ENCODE measurements around the gene DMRTC2. TPM values are rescaled to one million over a fixed set of nuclear protein-coding genes. Genes with fewer than 3 reads are reported as not detected.
A peak's percentile ranks its signal among the peaks of the same experiment; 100 is the strongest.

The DMRTC2 gene
- total RNA-seq (2021; fragmentation: NEBNext Ultra II Directional; extraction: Animal tissue kit (Norgen Biotek cat#: 25700)), result not detected in 2 replicates
- not detected in 2 replicates for polyA plus RNA-seq (2011; rRNA removed)
- polyA plus RNA-seq (2011; cell fraction: cytosol; rRNA removed), result not detected
- not detected for polyA plus RNA-seq (2011; cell fraction: nucleus; rRNA removed)
- not detected in 4 replicates for polyA plus RNA-seq (2012, experiment 1 of 2)
- polyA plus RNA-seq (2012, experiment 2 of 2), result not detected
- 0.04 TPM for polyA plus RNA-seq (2013, experiment 1 of 2)
- not detected for polyA plus RNA-seq (2013, experiment 2 of 2)
- polyA minus RNA-seq (2011; rRNA and poly(A)+ RNA removed), result not detected in 2 replicates
- not detected for polyA minus RNA-seq (2011; cell fraction: cytosol; rRNA and poly(A)+ RNA removed)
- polyA minus RNA-seq (2011; cell fraction: nucleus; rRNA and poly(A)+ RNA removed), result not detected
- long read RNA-seq, experiment 1, result 0 reads
- long read RNA-seq, experiment 2, result 0 reads

GRCh38 chr19:41845001-41845050, at the start of gene DMRTC2:
Gene DMRTC2, plus strand, starts transcription at chr19:41845042. Its CDS starts 2,387 bp downstream, at chr19:41847429.
- no peak within 1 kb of the TSS for H2BK20ac ChIP-seq (ENCODE audit: low read length)
- POLR2A ChIA-PET (ENCODE audit: partially characterized antibody), result no interaction called here
- H3K27ac ChIP-seq (ENCODE audit: low read depth, low read length), result no peak within 1 kb of the TSS
- CTCF ChIA-PET (ENCODE audit: partially characterized antibody), result no interaction called here
- H2BK120ac ChIP-seq (replicated peaks; ENCODE audit: low read depth, low read length), result no peak within 1 kb of the TSS
- H3K27me3 ChIP-seq (replicated peaks in 1 of 4; ENCODE audit: control insufficient read depth in 3 of 4, extremely low read depth in 1 of 4, insufficient read depth in 3 of 4, low read length in 3 of 4), result no peaks in the 10 kb centered on the region; a peak in 1 of 7 replicates
- no peaks in the 10 kb centered on the region for H4K20me1 ChIP-seq (replicated peaks in 1 of 2; ENCODE audit: control insufficient read depth in 1 of 2, insufficient read depth in 2 of 2, low read length in 2 of 2)
- no peak within 1 kb of the TSS for H3K14ac ChIP-seq (ENCODE audit: insufficient read length)
- no peak within 1 kb of the TSS for H2AFZ ChIP-seq (ENCODE audit: low read length)
- no peak within 1 kb of the TSS for H4K91ac ChIP-seq (replicated peaks; ENCODE audit: insufficient read length, low read length)
- no peak within 1 kb of the TSS for H3K9ac ChIP-seq (replicated peaks in 1 of 4; ENCODE audit: extremely low read depth in 1 of 4, low read depth in 3 of 4, low read length in 3 of 4)
- H2AK5ac ChIP-seq (ENCODE audit: low read depth, low read length), result 0 out of 2 replicates have a peak within 1 kb of the TSS, but pooled peaks have one; percentile 65
- WGBS, 2 experiments (ENCODE audit: extremely low coverage in 1 of 2, insufficient coverage in 1 of 2, insufficient read length in 1 of 2, insufficient replicate concordance in 2 of 2, low coverage in 1 of 2, low lambda C conversion rate in 2 of 2, missing lambda C conversion rate in 1 of 2), result 87% methylated on average over 3 of the region's 3 CpGs; no CpG with 5 or more reads in 1 of the 2 experiments
- H3K4me2 ChIP-seq (ENCODE audit: insufficient read depth in 1 of 2, low read depth in 2 of 2, low read length in 2 of 2), result no peak within 1 kb of the TSS
- peaks cover 4 to 30% of the 10 kb centered on the region in 2 experiments; a peak in 3 of 4 replicates for H3K9me3 ChIP-seq (ENCODE audit: insufficient read depth in 2 of 2, low read depth in 1 of 2, low read length in 1 of 2)
- H3K79me2 ChIP-seq (ENCODE audit: control insufficient read depth in 1 of 2, insufficient read depth in 2 of 2, low read length in 2 of 2), result no peaks in the 10 kb centered on the region
- no peaks in the 10 kb centered on the region for H3K79me1 ChIP-seq (ENCODE audit: low read depth, low read length)
- H2BK15ac ChIP-seq (ENCODE audit: low read length), result no peak within 1 kb of the TSS
- H3K4ac ChIP-seq (replicated peaks; ENCODE audit: insufficient read length, low read depth, low read length), result no peak within 1 kb of the TSS
- no peaks in the 10 kb centered on the region; a peak in 1 of 7 replicates for H3K4me1 ChIP-seq (replicated peaks in 1 of 4; ENCODE audit: control insufficient read depth in 3 of 4, insufficient read depth in 4 of 4, low read length in 3 of 4)
- FAIRE-seq, result no peak
- H2BK12ac ChIP-seq (ENCODE audit: low read depth, low read length), result no peak within 1 kb of the TSS
- no peak within 1 kb of the TSS; the same call in 1 of the 2 replicates for H4K8ac ChIP-seq (ENCODE audit: extremely low read depth, insufficient read depth, low read length)
- no peak within 1 kb of the TSS for H3K56ac ChIP-seq (replicated peaks; ENCODE audit: insufficient read length, low read depth, low read length)
- H4K5ac ChIP-seq (ENCODE audit: insufficient read length, low read depth, low read length), result no peak within 1 kb of the TSS
- H3K23ac ChIP-seq (ENCODE audit: insufficient read length), result no peak within 1 kb of the TSS
- H3K18ac ChIP-seq (ENCODE audit: extremely low read depth, low read length), result no peak within 1 kb of the TSS
- no peak within 1 kb of the TSS for H3K4me3 ChIP-seq (ENCODE audit: extremely low read depth in 1 of 4, insufficient read depth in 2 of 4, low read depth in 3 of 4, low read length in 4 of 4)
- no peak within 1 kb of the TSS for H2BK5ac ChIP-seq (ENCODE audit: low read depth, low read length)
- no peaks in the 10 kb centered on the region for H3K23me2 ChIP-seq (ENCODE audit: low read depth, low read length)
- DNase-seq (ENCODE audit: low read depth in 1 of 2, low spot score in 2 of 2), result no peak
- H3K36me3 ChIP-seq (ENCODE audit: control insufficient read depth in 2 of 4, insufficient read depth in 4 of 4, low read length in 3 of 4), result no peaks in the 10 kb centered on the region
- TF ChIP-seq TAF7 (optimal IDR thresholded peaks at IDR 0.05; ENCODE audit: borderline replicate concordance, low read depth, low read length), result no peak
